K562 (cell line): ENCODE data around the gene HNRNPM. TPM values are rescaled to one million over a fixed set of nuclear protein-coding genes. Genes with fewer than 3 reads are reported as not detected.

Source experiments
- ATAC-seq: fragments of 200-7000 bp; cut with Tn5 transposase; 3 replicates; pipeline ENCODE4 v1.9.1; 2020; ENCODE audit warnings: moderate library complexity
- BruUV-seq: library from RNA; stranded (reverse); fragments of 400-500 nt; replicated peaks from 2 replicates; lab custom pipeline; 2021; lab: Mats Ljungman, UMichigan
- CTCF ChIA-PET: fragments of 300-600 bp; formaldehyde crosslinking; extraction: SDS; loops from one replicate; lab custom pipeline; 2021; ENCODE audit warnings: low intra/inter-chr PET ratio; lab: Yijun Ruan, JAX
- POLR2A ChIA-PET: fragments of 300-600, 350-650 bp; sonication (Branson Sonifier 250); formaldehyde crosslinking; extraction: SDS; loops from one replicate; lab custom pipeline; 2021; ENCODE audit warnings: antibody characterized with exemption, inconsistent platforms; lab: Yijun Ruan, JAX
- DNase-seq, 4 experiments: peaks; one replicate each; pipeline versions ENCODE4 v3.0.0 to v3.0.0-alpha.2; 2011 to 2018; ENCODE audit warnings: low spot score in 3 of 4, mixed read lengths in 3 of 4; ENCODE audit errors: extremely low read depth in 1 of 4
- FAIRE-seq: peaks from 2 replicates; lab custom pipeline; 2011; peaks lifted over from hg19 to GRCh38; lab: Jason Lieb, UNC
- H2AFZ ChIP-seq: 2 replicates; pipeline ENCODE4 v1.6.0; 2011; ENCODE audit warnings: low read depth, low read length, control low read depth, inconsistent platforms
- H3K27ac ChIP-seq: fragments of 200-600 bp; 3 replicates; pipeline ENCODE4 v1.8.0; 2011; ENCODE audit warnings: low read depth, mild to moderate bottlenecking, control low read depth, inconsistent platforms, low read length, moderate library complexity, mixed read lengths; ENCODE audit errors: extremely low read depth
- H3K27me3 ChIP-seq, 2 experiments: fragments of 300-600 bp in 1 of 2; 2 replicates in 1 of 2; 3 replicates in 1 of 2; pipeline versions ENCODE4 v1.6.0 to v1.8.0; 2011; ENCODE audit warnings: inconsistent platforms in 2 of 2, low read length in 2 of 2, mild to moderate bottlenecking in 1 of 2, mixed read lengths in 1 of 2, moderate library complexity in 1 of 2; ENCODE audit not compliant: control insufficient read depth in 2 of 2, insufficient read depth in 2 of 2
- H3K36me3 ChIP-seq: fragments of 300-600 bp; 3 replicates; pipeline ENCODE4 v1.8.0; 2011; ENCODE audit warnings: mild to moderate bottlenecking, low read length, inconsistent platforms; ENCODE audit not compliant: control insufficient read depth, insufficient read depth
- H3K4me1 ChIP-seq, 2 experiments: fragments of 200-600 bp in 1 of 2; replicated peaks in 1 of 2; 2 replicates in 1 of 2; 3 replicates in 1 of 2; pipeline versions ENCODE4 v1.5.1 to v1.8.0; 2011; ENCODE audit warnings: inconsistent platforms in 2 of 2, low read length in 2 of 2, mild to moderate bottlenecking in 1 of 2, mixed read lengths in 1 of 2, moderate library complexity in 1 of 2; ENCODE audit not compliant: control insufficient read depth in 2 of 2, insufficient read depth in 2 of 2
- H3K4me2 ChIP-seq: 2 replicates; pipeline ENCODE4 v1.6.1; 2011; ENCODE audit warnings: low read length, control low read depth, inconsistent platforms, mixed read lengths; ENCODE audit not compliant: insufficient read depth
- H3K4me3 ChIP-seq: fragments of 200-600 bp; sonication (generic), shearing (Covaris generic); 2 replicates; pipeline ENCODE4 v1.5.1; 2016; ENCODE audit warnings: control low read depth, inconsistent platforms
- H3K79me2 ChIP-seq: fragments of 200-600 bp; 3 replicates; pipeline ENCODE4 v1.8.0; 2011; ENCODE audit warnings: low read length, inconsistent platforms; ENCODE audit not compliant: control insufficient read depth, insufficient read depth
- H3K9ac ChIP-seq, 2 experiments: 2 replicates each; pipeline versions ENCODE4 v1.6.0 to v1.6.1; 2011; ENCODE audit warnings: low read depth in 2 of 2, low read length in 2 of 2, control low read depth in 1 of 2, inconsistent platforms in 1 of 2, mild to moderate bottlenecking in 1 of 2, mixed read lengths in 1 of 2; ENCODE audit not compliant: insufficient read depth in 1 of 2
- H3K9me1 ChIP-seq: one replicate; pipeline ENCODE4 v1.6.0; 2011; ENCODE audit warnings: inconsistent platforms, mild to moderate bottlenecking, low read length, moderate library complexity; ENCODE audit not compliant: control insufficient read depth, insufficient read depth
- H3K9me3 ChIP-seq: replicated peaks from 2 replicates; pipeline ENCODE4 v1.5.1; 2011; ENCODE audit warnings: low read depth, low read length, inconsistent platforms; ENCODE audit not compliant: control insufficient read depth, insufficient read depth
- H4K20me1 ChIP-seq: replicated peaks from 2 replicates; pipeline ENCODE4 v1.6.1; 2011; ENCODE audit warnings: low read length, inconsistent platforms, mixed read lengths; ENCODE audit not compliant: control insufficient read depth, insufficient read depth
- EP400 ChIP-seq: fragments of 450-650 bp; IDR thresholded peaks from 2 replicates; pipeline ENCODE4 v1.6.1; 2017; ENCODE audit warnings: antibody characterized with exemption, mild to moderate bottlenecking, moderate library complexity
- HNRNPLL ChIP-seq: fragments of 200-400 bp; formaldehyde crosslinking; IDR thresholded peaks from 2 replicates; pipeline ENCODE4 v1.6.1; 2017; ENCODE audit warnings: low read length, low read depth, mild to moderate bottlenecking; ENCODE audit not compliant: poor library complexity, severe bottlenecking
- NR3C1 ChIP-seq: sonication (generic); formaldehyde crosslinking; IDR thresholded peaks from 2 replicates; pipeline ENCODE4 v1.8.1; 2022; ENCODE audit warnings: missing genetic modification reagents
- PHF8 ChIP-seq: fragments of 200-600 bp; sonication (generic); IDR thresholded peaks from 2 replicates; pipeline ENCODE4 v1.6.1; 2012; ENCODE audit warnings: mixed run types, mild to moderate bottlenecking, inconsistent platforms, low read length, moderate library complexity, borderline replicate concordance
- RFX1 ChIP-seq: fragments of 450-650 bp; IDR thresholded peaks from 2 replicates; pipeline ENCODE4 v1.6.1; 2016; ENCODE audit warnings: mild to moderate bottlenecking, moderate library complexity
- SP1 ChIP-seq: sonication (generic); formaldehyde crosslinking; IDR thresholded peaks from 2 replicates; pipeline ENCODE4 v1.8.1; 2022; ENCODE audit warnings: mild to moderate bottlenecking, missing genetic modification reagents
- STAT5B ChIP-seq: fragments of 250-450 bp; sonication (Bioruptor Pico); IDR thresholded peaks from 2 replicates; pipeline ENCODE4 v1.8.0; 2021; ENCODE audit warnings: mild to moderate bottlenecking, inconsistent platforms
- TFAP4 ChIP-seq: sonication (generic); formaldehyde crosslinking; IDR thresholded peaks from 2 replicates; pipeline ENCODE4 v1.8.0; 2022; ENCODE audit warnings: missing genetic modification reagents, mild to moderate bottlenecking, moderate library complexity, borderline replicate concordance
- ZNF778 ChIP-seq: fragments of 450-650 bp; formaldehyde crosslinking; IDR thresholded peaks from 2 replicates; pipeline ENCODE4 v1.4.0; 2020; ENCODE audit warnings: mild to moderate bottlenecking, moderate library complexity
- WGBS: fragments of 100-300 bp; shearing (Covaris generic); methylation state at CpG from one replicate; pipeline ENCODE4 v1.1.6; 2016; ENCODE audit warnings: low coverage, mixed read lengths; ENCODE audit not compliant: insufficient coverage; ENCODE audit errors: missing lambda C conversion rate; 5-methylcytosine and 5-hydroxymethylcytosine counted together
- in situ Hi-C: fragments of 300-500 bp; cut with MboI; formaldehyde crosslinking; loops from 4 replicates; pipeline ENCODE4 v1.15.0; 2018; ENCODE audit warnings: inconsistent platforms, mixed read lengths
- intact Hi-C: fragments of 100-400 bp; cut with micrococcal nuclease; formaldehyde crosslinking; loops from 2 replicates; pipeline ENCODE4 v1.14.2; 2022
- polyA plus RNA-seq, 8 experiments: library from polyadenylated mRNA; depleted of rRNA in 4 of 8; stranded (reverse) in 5 of 8; unstranded in 3 of 8; fragments of >200 nt; fragmentation: Nextera tagmentation in 2 of 8; fragmentation: Illumina TruSeq in 1 of 8; extraction: Ambion mirVana in 2 of 8; extraction: Trizol in 1 of 8; gene quantifications; 2 replicates each; pipeline versions ENCODE4 v1.2.1 to v1.2.3, GENCODE V29; 2011 to 2014; ENCODE audit warnings: inconsistent platforms in 1 of 8, missing spikeins in 1 of 8
- total RNA-seq, 7 experiments: library from RNA; depleted of rRNA in 6 of 7; stranded (reverse); fragments of >200 nt in 6 of 7; fragmentation: Illumina TruSeq in 2 of 7; extraction: Trizol in 2 of 7; gene quantifications; 2 replicates each; pipeline versions ENCODE4 v1.2.1 to v1.2.3, GENCODE V29; 2011 to 2021; ENCODE audit warnings: low replicate concordance in 1 of 7
- TF ChIP-seq, protein P1 (sequence below): sonication (generic); formaldehyde crosslinking; IDR thresholded peaks from 2 replicates; pipeline ENCODE4 v1.8.0; 2022; ENCODE audit warnings: mild to moderate bottlenecking, missing genetic modification reagents
- TF ChIP-seq, protein P2 (sequence below): sonication (generic); formaldehyde crosslinking; IDR thresholded peaks from 2 replicates; pipeline ENCODE4 v1.8.0; 2023; ENCODE audit warnings: missing genetic modification reagents, mild to moderate bottlenecking, borderline replicate concordance

HNRNPM gene
- total and polyA plus RNA-seq, 9 of the 15 experiments (the other 6 are each of a cell fraction or from before 2014, with no cell fraction given), result 11.1 to 340 (median 195) TPM

GRCh38 chr19:8512115-8512967 is 67.6 kb downstream of the HNRNPM start:
- peak overlapping the region; percentile 97 to 100 for H3K9ac ChIP-seq
- in situ Hi-C loops (no loop called here), intact Hi-C loops (loop anchor here (5.0 kb wide), 1 partner anchor 100 kb away; the partner anchor contains the start of gene MARCHF2)
- DNase-seq, result peak; percentile 88 to 92 (median 90)
- peaks cover 2% of the 10 kb centered on the region; the same call in 1 of the 3 replicates for H3K36me3 ChIP-seq
- peak; percentile 96 for FAIRE-seq
- ChIA-PET CTCF (interaction anchor here (0.5 kb wide), 1 partner anchor 162 kb away, joined by 3 read pairs; no protein-coding TSS in a partner anchor), POLR2A (interaction anchor here (0.5 to 4.6 kb wide), 4 partner anchors 12 to 190 kb away, joined by 3 to 32 read pairs (median 6); partner anchors contain the start of gene HNRNPM)
- no TSS peak for BruUV-seq
- peaks cover 7% of the 10 kb centered on the region; the same call in 1 of the 3 replicates for H3K79me2 ChIP-seq
- WGBS, result 57% methylated on average over 19 of the region's 22 CpGs
- no peaks in the 10 kb centered on the region for H3K9me1 ChIP-seq
- H3K4me2 ChIP-seq, result peak overlapping the region; percentile 83
- ATAC-seq, result peak; percentile 81
- no peaks in the 10 kb centered on the region for H3K27me3 ChIP-seq
- H4K20me1 ChIP-seq, result no peaks in the 10 kb centered on the region
- H3K9me3 ChIP-seq, result peaks cover 2% of the 10 kb centered on the region
- peaks cover 33 to 46% of the 10 kb centered on the region in 2 experiments for H3K4me1 ChIP-seq
- peak overlapping the region; percentile 99 for H3K27ac ChIP-seq
- H2AFZ ChIP-seq, result peak overlapping the region; percentile 47; the same call in 1 of the 2 replicates
- peak overlapping the region; percentile 77; the same call in 1 of the 2 replicates for H3K4me3 ChIP-seq
- TF ChIP-seq TFAP4, result 0 out of 2 replicates have a peak, but pooled peaks have one; percentile 11
- peak; percentile 18; the same call in 1 of the 2 replicates for TF ChIP-seq PHF8
- no peak for TF ChIP-seq RFX1
- no peak for TF ChIP-seq HNRNPLL
- TF ChIP-seq, protein P1, sequence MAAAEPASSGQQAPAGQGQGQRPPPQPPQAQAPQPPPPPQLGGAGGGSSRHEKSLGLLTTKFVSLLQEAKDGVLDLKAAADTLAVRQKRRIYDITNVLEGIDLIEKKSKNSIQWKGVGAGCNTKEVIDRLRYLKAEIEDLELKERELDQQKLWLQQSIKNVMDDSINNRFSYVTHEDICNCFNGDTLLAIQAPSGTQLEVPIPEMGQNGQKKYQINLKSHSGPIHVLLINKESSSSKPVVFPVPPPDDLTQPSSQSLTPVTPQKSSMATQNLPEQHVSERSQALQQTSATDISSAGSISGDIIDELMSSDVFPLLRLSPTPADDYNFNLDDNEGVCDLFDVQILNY (CRISPR knock-in tag), result no peak
- TF ChIP-seq SP1, result peak; percentile 73
- TF ChIP-seq EP400, result no peak
- no peak for TF ChIP-seq ZNF778 (CRISPR knock-in tag)
- TF ChIP-seq, protein P2, sequence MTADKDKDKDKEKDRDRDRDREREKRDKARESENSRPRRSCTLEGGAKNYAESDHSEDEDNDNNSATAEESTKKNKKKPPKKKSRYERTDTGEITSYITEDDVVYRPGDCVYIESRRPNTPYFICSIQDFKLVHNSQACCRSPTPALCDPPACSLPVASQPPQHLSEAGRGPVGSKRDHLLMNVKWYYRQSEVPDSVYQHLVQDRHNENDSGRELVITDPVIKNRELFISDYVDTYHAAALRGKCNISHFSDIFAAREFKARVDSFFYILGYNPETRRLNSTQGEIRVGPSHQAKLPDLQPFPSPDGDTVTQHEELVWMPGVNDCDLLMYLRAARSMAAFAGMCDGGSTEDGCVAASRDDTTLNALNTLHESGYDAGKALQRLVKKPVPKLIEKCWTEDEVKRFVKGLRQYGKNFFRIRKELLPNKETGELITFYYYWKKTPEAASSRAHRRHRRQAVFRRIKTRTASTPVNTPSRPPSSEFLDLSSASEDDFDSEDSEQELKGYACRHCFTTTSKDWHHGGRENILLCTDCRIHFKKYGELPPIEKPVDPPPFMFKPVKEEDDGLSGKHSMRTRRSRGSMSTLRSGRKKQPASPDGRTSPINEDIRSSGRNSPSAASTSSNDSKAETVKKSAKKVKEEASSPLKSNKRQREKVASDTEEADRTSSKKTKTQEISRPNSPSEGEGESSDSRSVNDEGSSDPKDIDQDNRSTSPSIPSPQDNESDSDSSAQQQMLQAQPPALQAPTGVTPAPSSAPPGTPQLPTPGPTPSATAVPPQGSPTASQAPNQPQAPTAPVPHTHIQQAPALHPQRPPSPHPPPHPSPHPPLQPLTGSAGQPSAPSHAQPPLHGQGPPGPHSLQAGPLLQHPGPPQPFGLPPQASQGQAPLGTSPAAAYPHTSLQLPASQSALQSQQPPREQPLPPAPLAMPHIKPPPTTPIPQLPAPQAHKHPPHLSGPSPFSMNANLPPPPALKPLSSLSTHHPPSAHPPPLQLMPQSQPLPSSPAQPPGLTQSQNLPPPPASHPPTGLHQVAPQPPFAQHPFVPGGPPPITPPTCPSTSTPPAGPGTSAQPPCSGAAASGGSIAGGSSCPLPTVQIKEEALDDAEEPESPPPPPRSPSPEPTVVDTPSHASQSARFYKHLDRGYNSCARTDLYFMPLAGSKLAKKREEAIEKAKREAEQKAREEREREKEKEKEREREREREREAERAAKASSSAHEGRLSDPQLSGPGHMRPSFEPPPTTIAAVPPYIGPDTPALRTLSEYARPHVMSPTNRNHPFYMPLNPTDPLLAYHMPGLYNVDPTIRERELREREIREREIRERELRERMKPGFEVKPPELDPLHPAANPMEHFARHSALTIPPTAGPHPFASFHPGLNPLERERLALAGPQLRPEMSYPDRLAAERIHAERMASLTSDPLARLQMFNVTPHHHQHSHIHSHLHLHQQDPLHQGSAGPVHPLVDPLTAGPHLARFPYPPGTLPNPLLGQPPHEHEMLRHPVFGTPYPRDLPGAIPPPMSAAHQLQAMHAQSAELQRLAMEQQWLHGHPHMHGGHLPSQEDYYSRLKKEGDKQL (CRISPR knock-in tag), result no peak
- TF ChIP-seq STAT5B (CRISPR knock-in tag), result no peak
- TF ChIP-seq NR3C1 (CRISPR knock-in tag), result no peak
